Astrocyte (in vitro differentiated cells and primary cell): ENCODE data around the gene ANO4.

Experiments used
- CTCF ChIP-seq: IDR thresholded peaks from 2 replicates; pipeline ENCODE4 v1.5.1; 2011; ENCODE audit warnings: low read depth, mild to moderate bottlenecking, inconsistent platforms, low read length, moderate library complexity; ENCODE audit not compliant: insufficient read depth
- EZH2 ChIP-seq: IDR thresholded peaks from 2 replicates; pipeline ENCODE4 v1.6.1; 2012; ENCODE audit warnings: mild to moderate bottlenecking, low read length, inconsistent platforms; ENCODE audit not compliant: insufficient read depth

GRCh38 chr12:101078536-101079285 lies 284.1 kb downstream of the ANO4 start:
- TF ChIP-seq CTCF = no peak
- TF ChIP-seq EZH2 = no peak
